HepG2 (cell line): ENCODE data around the gene PATZ1.

Experiments
- SP5 ChIP-seq: IDR thresholded peaks from 2 replicates; pipeline ENCODE4 v1.6.1; 2016; ENCODE audit warnings: low read depth, borderline replicate concordance
- TF ChIP-seq, protein P1 (sequence below): sonication (generic); formaldehyde crosslinking; IDR thresholded peaks from 2 replicates; pipeline ENCODE4 v1.5.0; 2020; ENCODE audit warnings: mild to moderate bottlenecking, missing genetic modification reagents, moderate library complexity
- TF ChIP-seq, protein P2 (sequence below): sonication (generic); formaldehyde crosslinking; IDR thresholded peaks from 2 replicates; pipeline ENCODE4 v1.4.0; 2020; ENCODE audit warnings: missing genetic modification reagents

DNA sequence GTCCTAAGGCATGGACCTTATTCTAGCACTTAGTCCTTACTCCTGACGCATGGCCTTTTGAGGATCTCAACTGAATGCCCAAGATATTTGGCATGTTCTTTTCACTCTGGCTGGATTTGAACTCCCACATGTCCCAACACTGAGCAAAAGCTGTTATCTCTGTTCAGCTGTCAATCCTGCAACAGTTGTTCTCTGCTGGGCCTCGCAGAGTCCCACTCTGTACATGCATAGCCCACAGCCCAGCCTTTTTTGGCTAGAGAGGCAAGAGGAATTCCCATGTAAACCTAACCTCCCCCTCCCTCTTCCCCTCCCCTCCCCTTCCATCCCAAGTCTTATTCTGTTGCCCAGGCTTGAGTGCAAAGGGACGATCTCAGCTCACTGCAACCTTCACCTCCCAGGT lies 31.5 kb upstream of the PATZ1 start:
- TF ChIP-seq SP5 (CRISPR knock-in tag) = no peak
- TF ChIP-seq, protein P1, sequence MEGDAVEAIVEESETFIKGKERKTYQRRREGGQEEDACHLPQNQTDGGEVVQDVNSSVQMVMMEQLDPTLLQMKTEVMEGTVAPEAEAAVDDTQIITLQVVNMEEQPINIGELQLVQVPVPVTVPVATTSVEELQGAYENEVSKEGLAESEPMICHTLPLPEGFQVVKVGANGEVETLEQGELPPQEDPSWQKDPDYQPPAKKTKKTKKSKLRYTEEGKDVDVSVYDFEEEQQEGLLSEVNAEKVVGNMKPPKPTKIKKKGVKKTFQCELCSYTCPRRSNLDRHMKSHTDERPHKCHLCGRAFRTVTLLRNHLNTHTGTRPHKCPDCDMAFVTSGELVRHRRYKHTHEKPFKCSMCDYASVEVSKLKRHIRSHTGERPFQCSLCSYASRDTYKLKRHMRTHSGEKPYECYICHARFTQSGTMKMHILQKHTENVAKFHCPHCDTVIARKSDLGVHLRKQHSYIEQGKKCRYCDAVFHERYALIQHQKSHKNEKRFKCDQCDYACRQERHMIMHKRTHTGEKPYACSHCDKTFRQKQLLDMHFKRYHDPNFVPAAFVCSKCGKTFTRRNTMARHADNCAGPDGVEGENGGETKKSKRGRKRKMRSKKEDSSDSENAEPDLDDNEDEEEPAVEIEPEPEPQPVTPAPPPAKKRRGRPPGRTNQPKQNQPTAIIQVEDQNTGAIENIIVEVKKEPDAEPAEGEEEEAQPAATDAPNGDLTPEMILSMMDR (CRISPR knock-in tag) = no peak
- TF ChIP-seq, protein P2, sequence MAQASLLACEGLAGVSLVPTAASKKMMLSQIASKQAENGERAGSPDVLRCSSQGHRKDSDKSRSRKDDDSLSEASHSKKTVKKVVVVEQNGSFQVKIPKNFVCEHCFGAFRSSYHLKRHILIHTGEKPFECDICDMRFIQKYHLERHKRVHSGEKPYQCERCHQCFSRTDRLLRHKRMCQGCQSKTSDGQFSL (CRISPR knock-in tag) = no peak
